ENCODE measurements around the gene BABAM1.

DNA sequence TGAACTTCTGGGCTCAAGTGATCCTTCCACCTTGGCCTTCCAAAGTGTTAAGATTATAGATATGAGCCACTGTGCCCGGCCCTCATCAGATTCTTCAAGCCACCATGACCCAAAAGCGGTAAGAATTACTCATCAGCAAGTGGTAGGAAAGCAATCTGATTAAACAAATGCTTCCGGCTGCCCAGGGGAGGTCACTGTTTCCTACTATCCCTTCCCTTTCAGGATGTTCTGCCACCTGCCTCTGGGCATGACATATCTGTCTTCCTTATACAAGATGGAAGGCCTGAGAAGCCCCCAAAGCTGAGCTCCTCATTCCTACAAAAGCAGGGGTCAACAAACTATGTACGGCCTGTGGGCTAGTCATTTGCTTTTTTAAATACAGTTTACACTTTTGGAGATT lies 29.0 kb downstream of the BABAM1 start:
- TF ChIP-seq POLR2A (IDR thresholded peaks at IDR 0.05; ENCODE audit: low read depth, low read length) (no peak), POLR2AphosphoS5 (IDR thresholded peaks at IDR 0.05; ENCODE audit: low read depth, low read length) (no peak)
